Skeletal muscle satellite cell (primary cell): ENCODE measurements around the gene LRRTM3.

Source experiments
- H3K27me3 ChIP-seq: 2 replicates; pipeline ENCODE4 v1.7.0; 2013; ENCODE audit warnings: low read length; ENCODE audit not compliant: control insufficient read depth, insufficient read depth
- H3K36me3 ChIP-seq: 2 replicates; pipeline ENCODE4 v1.7.0; 2013; ENCODE audit warnings: mild to moderate bottlenecking, control low read depth, low read length; ENCODE audit not compliant: insufficient read depth
- H3K4me1 ChIP-seq: 2 replicates; pipeline ENCODE4 v1.7.0; 2013; ENCODE audit warnings: low read length; ENCODE audit not compliant: control insufficient read depth, insufficient read depth
- H3K4me2 ChIP-seq: 2 replicates; pipeline ENCODE4 v1.7.0; 2013; ENCODE audit warnings: mild to moderate bottlenecking, low read length
- H3K4me3 ChIP-seq: 2 replicates; pipeline ENCODE4 v1.7.0; 2013; ENCODE audit warnings: low read length
- H3K9ac ChIP-seq: 2 replicates; pipeline ENCODE4 v1.7.0; 2013; ENCODE audit warnings: mild to moderate bottlenecking, low read depth, low read length, moderate library complexity
- H3K9me3 ChIP-seq: replicated peaks from 2 replicates; pipeline ENCODE4 v1.7.0; 2013; ENCODE audit warnings: mild to moderate bottlenecking, control low read depth, low read length

Gene LRRTM3

GRCh38 chr10:66990143-66990830, 64.5 kb downstream of the LRRTM3 start:
- Histone ChIP-seq H3K9ac (no peak overlapping the region), H3K4me1 (no peaks in the 10 kb centered on the region), H3K4me3 (no peak overlapping the region), H3K4me2 (no peak overlapping the region), H3K27me3 (no peaks in the 10 kb centered on the region), H3K9me3 (no peaks in the 10 kb centered on the region), H3K36me3 (no peaks in the 10 kb centered on the region)

DNA sequence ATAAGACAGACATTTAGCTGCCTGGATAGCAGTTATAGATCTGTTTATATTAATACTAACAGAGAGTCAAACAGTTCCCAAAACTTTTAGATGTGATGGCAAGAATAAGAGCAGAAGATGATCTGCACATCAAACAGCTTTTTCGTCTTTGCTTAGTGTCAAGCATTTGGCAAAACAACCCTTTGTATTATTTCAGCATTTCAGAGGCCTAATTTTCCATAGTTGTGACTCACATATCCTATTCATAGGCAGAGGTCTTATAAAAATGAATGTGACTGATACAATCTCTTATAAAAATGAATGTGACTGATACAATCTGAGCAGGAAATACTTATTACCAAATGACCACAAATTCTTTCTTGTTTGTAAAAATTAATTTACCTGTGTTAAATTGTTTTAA, 71.2 kb downstream of the LRRTM3 start:
- Histone ChIP-seq H3K27me3 (no peaks in the 10 kb centered on the region), H3K4me3 (no peak overlapping the region), H3K4me2 (no peak overlapping the region), H3K36me3 (no peaks in the 10 kb centered on the region), H3K9ac (no peak overlapping the region), H3K4me1 (peaks cover 4% of the 10 kb centered on the region), H3K9me3 (no peaks in the 10 kb centered on the region)

- Histone ChIP-seq H3K4me2 (no peak overlapping the region), H3K27me3 (no peaks in the 10 kb centered on the region), H3K4me1 (peaks cover 4% of the 10 kb centered on the region), H3K4me3 (no peak overlapping the region), H3K9me3 (no peaks in the 10 kb centered on the region), H3K36me3 (no peaks in the 10 kb centered on the region), H3K9ac (no peak overlapping the region)
Observed at GRCh38 chr10:66999762-67000545, 74.1 kb downstream of the LRRTM3 start.

GRCh38 chr10:67004690-67005089, 78.9 kb downstream of the LRRTM3 start:
- Histone ChIP-seq H3K36me3 (no peaks in the 10 kb centered on the region), H3K27me3 (no peaks in the 10 kb centered on the region), H3K4me1 (peaks cover 4% of the 10 kb centered on the region), H3K4me2 (no peak overlapping the region), H3K9ac (no peak overlapping the region), H3K4me3 (no peak overlapping the region), H3K9me3 (no peaks in the 10 kb centered on the region)

DNA sequence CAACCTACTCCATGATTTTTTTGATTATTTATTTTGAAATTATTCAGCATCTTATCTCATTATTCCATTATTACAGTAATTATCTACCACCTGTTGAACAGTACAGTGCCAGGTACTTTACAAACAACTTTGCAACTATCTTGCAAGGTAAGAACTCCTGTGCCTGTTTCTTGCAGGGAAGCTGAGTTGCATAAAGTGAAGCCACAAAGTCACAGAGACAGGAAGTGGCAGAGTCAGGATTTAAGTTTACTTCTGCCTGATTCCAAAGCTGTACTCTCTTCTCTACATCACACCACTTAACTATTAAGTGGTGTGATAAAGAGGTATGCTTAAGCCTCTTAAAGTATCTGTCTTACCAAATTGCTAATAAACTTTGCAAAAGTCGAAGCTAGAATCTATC, 80.1 kb downstream of the LRRTM3 start:
- Histone ChIP-seq H3K9me3 (no peaks in the 10 kb centered on the region), H3K4me1 (no peaks in the 10 kb centered on the region), H3K4me3 (no peak overlapping the region), H3K4me2 (no peak overlapping the region), H3K27me3 (no peaks in the 10 kb centered on the region), H3K36me3 (no peaks in the 10 kb centered on the region), H3K9ac (no peak overlapping the region)

GRCh38 chr10:67011480-67011879, 85.6 kb downstream of the LRRTM3 start:
- Histone ChIP-seq H3K9me3 (no peaks in the 10 kb centered on the region), H3K4me2 (no peak overlapping the region), H3K4me3 (no peak overlapping the region)

DNA sequence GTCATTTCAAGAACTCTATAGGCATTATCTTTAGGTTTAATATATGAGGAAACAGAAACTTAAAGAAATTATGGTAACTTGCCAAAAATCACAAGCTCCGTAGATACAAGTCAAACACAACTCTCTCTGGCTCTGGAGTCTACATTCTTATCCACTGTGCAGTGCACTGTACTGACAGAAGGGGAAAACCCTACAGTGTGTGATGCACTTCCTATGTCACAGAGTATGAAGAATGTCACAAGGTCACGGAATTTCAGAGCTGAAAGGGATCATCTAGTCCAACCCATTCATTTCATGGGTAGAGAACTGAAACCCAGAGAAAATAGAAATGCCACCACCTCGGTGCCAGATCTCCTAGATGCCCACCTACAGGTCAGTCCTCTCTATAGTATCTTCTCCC, 86.1 kb downstream of the LRRTM3 start:
- Histone ChIP-seq H3K9me3 (no peaks in the 10 kb centered on the region), H3K9ac (no peak overlapping the region), H3K4me1 (no peaks in the 10 kb centered on the region), H3K4me3 (no peak overlapping the region), H3K27me3 (no peaks in the 10 kb centered on the region), H3K4me2 (no peak overlapping the region), H3K36me3 (no peaks in the 10 kb centered on the region)

More at GRCh38 chr10:67011480-67011879, 85.6 kb downstream of the LRRTM3 start:
- Histone ChIP-seq H3K27me3 (no peaks in the 10 kb centered on the region), H3K4me1 (no peaks in the 10 kb centered on the region), H3K36me3 (no peaks in the 10 kb centered on the region), H3K9ac (no peak overlapping the region)

DNA sequence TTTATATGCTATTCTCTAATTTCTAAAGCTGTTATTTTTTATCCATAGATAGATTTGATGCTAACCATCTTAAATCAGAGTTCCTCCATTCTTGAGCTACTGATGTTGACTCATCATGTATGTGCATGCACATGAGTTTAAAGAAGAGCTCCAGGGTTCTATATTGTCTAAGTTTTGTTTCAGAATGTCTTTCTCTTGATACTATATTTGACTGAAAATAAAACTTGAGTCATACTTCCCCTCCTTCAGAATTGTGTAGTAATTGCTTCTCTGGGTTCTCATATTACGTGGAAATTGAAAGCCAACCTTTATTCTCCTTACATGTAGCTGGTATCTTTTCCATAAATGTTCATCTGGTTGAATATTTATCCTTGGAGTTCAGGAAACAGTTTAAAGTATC, 89.4 kb downstream of the LRRTM3 start:
- Histone ChIP-seq H3K4me2 (no peak overlapping the region), H3K4me3 (no peak overlapping the region), H3K36me3 (no peaks in the 10 kb centered on the region), H3K9me3 (no peaks in the 10 kb centered on the region), H3K27me3 (no peaks in the 10 kb centered on the region), H3K9ac (no peak overlapping the region), H3K4me1 (no peaks in the 10 kb centered on the region)

DNA sequence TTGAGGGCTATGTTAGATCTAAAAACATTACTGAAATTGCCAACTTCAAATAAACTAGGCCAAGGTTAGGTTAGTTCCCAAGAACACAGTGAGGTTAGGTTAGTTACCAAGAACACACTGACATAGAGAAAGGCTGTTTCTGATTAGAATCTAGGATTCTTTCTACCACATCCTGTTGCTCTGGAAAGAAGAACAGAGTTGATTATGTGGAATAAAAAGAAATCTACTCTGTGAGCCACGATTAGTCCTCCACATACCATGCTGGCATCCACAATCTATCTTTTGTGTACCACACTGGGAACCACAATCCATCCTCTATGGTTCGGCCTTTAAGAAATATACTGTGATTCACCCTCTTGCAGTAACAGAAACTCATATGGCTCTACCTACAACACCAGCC, 91.4 kb downstream of the LRRTM3 start:
- Histone ChIP-seq H3K4me3 (no peak overlapping the region), H3K27me3 (no peaks in the 10 kb centered on the region), H3K9me3 (no peaks in the 10 kb centered on the region), H3K9ac (no peak overlapping the region), H3K4me2 (no peak overlapping the region), H3K4me1 (no peaks in the 10 kb centered on the region), H3K36me3 (no peaks in the 10 kb centered on the region)

DNA sequence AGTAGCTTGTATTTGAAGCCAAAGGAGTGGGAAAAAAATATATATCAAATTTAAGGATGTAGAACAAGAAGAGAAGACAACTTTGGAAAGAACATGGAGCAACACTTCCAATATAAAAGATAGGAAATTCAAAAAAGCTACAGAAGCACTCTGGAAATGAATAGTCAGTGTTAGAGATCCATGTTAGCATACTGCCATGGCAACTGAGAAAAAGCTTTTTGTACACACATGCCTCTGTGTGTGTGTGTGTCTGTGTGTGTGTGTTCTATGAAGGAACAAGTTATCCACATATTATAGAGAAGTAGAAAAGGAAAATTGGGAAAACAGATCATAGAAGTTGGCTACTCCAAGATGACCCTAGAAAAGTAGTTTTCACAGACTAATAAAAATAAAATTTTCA, 96.3 kb downstream of the LRRTM3 start:
- Histone ChIP-seq H3K27me3 (no peaks in the 10 kb centered on the region), H3K4me3 (no peak overlapping the region), H3K9ac (no peak overlapping the region), H3K9me3 (no peaks in the 10 kb centered on the region), H3K36me3 (no peaks in the 10 kb centered on the region), H3K4me2 (no peak overlapping the region), H3K4me1 (no peaks in the 10 kb centered on the region)

- Histone ChIP-seq H3K4me2 (no peak overlapping the region), H3K9ac (no peak overlapping the region), H3K36me3 (no peaks in the 10 kb centered on the region), H3K4me1 (no peaks in the 10 kb centered on the region), H3K4me3 (no peak overlapping the region), H3K9me3 (no peaks in the 10 kb centered on the region), H3K27me3 (no peaks in the 10 kb centered on the region)
Observed at GRCh38 chr10:67033878-67034277, 108.0 kb downstream of the LRRTM3 start.

GRCh38 chr10:67036808-67037207, 111.0 kb downstream of the LRRTM3 start:
- Histone ChIP-seq H3K4me1 (no peaks in the 10 kb centered on the region), H3K9ac (no peak overlapping the region), H3K27me3 (no peaks in the 10 kb centered on the region), H3K9me3 (no peaks in the 10 kb centered on the region), H3K4me3 (no peak overlapping the region), H3K36me3 (no peaks in the 10 kb centered on the region), H3K4me2 (no peak overlapping the region)
